HG02678 (cell line): Measurements from ENCODE around the gene CCND2.
"Not testable (repeated sequence)": the region's sequence is repeated elsewhere in the genome, so short reads cannot be mapped to it uniquely, and the experiment has no call there.

Source experiments
- ATAC-seq: cut with Tn5 transposase; IDR thresholded peaks from one replicate; pipeline ENCODE4 v1.9.1; 2021; ENCODE audit warnings: mild to moderate bottlenecking, moderate library complexity; ENCODE audit not compliant: unreplicated experiment

Gene CCND2

GRCh38 chr12:4273652-4274395 lies at the start of gene CCND2:
Gene CCND2 (plus strand): TSS chr12:4273762. CDS start chr12:4274041, 279 bp downstream.
- ATAC-seq: no peak

DNA sequence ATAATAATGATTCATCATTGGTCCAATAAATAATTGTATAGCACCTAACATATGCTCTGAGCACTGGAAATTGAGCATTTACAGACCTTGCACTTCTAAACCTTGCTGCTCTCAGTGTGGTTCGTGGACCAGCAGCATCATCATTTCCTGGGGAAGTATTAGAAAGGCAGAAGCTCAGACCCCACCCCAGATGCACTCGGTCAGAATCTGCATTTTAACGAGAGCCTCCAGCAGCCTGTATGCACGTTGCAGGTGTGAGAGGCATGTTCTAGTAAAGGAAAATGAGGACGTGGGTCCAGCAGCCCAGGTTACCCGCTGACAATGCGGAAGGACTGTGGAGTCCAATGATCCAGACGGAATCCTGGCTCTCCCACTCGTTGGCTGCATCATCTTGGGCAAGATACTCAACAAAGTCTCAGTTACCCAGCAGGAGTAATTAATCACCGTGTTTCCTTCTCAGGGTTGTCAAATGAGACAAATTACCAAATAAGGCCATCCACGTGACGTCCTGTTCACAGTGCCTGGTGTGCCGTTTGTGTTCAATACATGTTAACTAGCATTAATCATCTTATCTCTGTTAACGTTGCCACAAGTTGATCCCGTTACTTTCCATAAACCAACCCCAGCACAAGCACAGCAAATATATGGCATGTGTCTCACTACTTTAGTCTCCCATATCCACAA lies 49.2 kb upstream of the CCND2 start:
- ATAC-seq: no peak

GRCh38 chr12:4225571-4225970 lies 48.0 kb upstream of the CCND2 start:
- ATAC-seq: no peak

DNA sequence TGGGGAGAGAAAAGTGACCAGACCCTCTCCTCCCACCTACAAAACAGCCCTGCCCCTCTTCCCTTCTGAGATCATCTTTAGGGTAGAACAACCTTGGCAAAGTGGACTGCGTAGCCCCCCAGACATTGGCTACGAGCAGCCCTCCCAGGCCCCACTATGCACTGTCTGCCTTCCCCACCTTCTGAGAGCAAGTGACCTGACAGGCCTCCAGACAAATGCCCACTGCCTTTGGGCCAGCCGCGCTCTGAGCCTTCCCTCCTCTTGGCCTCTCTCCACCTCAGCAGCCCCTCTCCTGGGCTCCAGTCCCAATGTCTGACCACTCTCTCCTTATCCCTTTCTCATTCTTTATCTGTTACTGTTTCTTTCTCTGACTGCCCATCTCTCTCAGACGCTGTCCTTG lies 46.5 kb upstream of the CCND2 start:
- ATAC-seq: no peak

- no peak for ATAC-seq
Observed at GRCh38 chr12:4228122-4228580, 45.4 kb upstream of the CCND2 start.

DNA sequence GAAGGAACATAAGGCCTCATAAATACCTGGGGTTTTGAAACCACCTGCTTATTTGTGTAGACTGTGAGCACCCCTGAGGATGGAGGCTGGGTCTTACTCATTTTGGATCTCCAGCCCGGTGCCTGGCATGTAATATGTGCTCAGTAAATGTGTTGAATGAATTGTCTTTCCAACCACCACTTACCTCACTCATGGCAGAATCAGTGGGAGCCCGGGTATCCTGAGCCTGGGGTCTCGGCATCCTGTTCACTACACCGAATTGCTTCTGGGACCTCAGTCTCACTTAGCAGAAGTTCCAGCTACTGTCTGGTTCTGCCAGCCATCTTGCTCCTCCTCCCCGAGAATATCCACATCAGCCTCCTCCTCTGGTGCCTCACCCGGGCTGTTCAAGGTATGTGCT lies 43.0 kb upstream of the CCND2 start:
- no peak for ATAC-seq

DNA sequence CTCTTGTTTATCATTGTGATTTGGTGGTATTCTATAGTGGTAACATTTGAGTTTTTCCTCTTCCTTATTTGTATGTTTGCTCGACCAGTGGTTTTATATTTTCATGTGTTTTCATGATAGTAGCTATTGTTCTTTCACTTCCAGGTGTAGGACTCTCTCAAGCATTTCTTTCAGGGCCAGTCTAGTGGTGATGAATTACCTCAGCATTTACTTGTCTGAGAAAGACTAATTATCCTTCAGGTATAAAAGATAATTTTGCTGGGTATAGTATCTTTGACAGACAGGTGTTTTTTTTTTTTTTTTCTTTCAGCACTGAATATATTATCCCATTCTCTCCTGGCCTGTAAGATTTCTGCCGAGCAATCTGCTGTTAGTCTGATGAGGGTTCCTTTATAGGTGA lies 35.0 kb upstream of the CCND2 start:
- no peak for ATAC-seq

DNA sequence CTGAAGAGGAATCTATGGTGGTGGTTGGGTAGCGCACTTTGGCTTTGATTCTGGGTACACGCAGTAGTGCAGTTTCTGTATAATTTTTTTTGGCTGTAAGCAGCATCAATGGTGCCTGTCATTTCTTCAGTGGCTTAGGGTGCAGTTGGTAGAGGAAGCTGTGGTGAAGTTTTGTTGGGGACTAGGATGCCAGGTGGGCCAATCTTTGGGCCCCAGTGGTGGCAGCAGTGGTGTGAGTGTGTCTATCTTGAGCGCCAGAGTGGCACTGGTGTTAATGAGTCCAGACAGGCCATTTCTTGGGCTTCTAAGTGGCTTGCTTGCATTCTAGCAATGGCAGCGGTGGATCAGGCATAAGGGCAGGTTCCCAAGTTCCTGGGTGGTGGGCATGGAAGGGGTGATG lies 33.8 kb upstream of the CCND2 start:
- no peak for ATAC-seq

GRCh38 chr12:4240161-4240783 lies 33.3 kb upstream of the CCND2 start:
- no peak for ATAC-seq

- no peak for ATAC-seq
Observed at GRCh38 chr12:4240981-4241380, 32.6 kb upstream of the CCND2 start.

DNA sequence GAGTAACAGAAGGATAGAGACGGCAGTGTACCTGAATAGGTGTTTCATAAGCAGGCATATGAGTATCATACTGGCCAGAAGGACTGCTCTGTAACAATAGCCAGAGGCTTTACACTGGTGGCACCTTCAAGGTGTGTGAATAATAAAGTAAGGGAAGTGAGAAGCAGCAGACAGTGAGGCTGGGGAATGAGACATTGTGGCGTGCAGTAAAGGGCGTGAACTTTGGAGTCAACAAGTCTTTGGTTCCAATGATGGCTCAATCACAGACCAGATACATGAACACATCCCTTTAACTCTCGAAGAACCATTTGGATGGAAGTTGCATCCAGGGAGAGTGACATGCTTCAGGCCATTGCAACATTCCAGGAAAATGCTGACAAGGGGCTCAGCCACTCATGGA lies 32.0 kb upstream of the CCND2 start:
- ATAC-seq: no peak

GRCh38 chr12:4242595-4242994 lies 31.0 kb upstream of the CCND2 start:
- ATAC-seq: no peak

DNA sequence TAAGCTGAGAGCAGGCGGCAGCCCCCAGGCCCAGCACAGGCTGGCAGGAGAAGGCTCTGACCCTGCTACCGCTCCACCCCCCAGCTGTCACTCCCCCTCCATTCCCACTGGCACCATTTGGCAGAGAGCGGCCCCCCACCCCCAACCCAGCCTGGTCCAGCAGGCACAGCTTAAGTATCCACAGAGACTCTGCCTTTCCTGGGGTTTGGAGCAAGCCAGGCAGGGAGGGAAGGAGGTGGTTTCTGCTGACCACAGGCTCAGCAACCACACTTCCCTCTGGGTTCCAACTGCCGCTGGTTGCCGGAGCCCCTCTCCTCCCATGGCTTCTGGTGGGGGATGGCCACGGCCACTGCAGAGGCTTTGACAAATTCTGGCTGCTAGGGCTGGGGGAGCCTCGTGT lies 30.5 kb upstream of the CCND2 start:
- ATAC-seq: no peak

DNA sequence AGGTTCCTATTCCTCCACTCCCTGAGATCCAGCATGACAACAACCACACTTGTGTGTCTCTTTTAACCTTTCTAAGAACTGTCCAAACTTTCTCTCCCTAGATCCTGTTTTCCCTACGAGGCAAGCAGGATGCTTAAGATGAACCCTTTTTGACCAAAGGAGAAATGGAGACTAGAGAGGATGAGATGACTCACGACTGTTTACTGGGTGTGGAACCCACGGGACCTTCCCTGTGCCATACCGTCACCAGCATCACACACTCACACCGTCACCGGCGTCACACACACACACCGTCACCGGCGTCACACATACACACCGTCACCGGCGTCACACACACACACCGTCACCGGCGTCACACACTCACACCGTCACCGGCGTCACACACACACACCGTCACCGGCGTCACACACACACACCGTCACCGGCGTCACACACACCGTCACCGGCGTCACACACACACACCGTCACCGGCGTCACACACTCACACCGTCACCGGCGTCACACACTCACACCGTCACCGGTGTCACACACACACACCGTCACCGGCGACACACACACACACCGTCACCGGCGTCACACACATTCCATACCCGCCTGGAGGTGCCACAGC lies 30.0 kb upstream of the CCND2 start:
- ATAC-seq: not testable (repeated sequence)

DNA sequence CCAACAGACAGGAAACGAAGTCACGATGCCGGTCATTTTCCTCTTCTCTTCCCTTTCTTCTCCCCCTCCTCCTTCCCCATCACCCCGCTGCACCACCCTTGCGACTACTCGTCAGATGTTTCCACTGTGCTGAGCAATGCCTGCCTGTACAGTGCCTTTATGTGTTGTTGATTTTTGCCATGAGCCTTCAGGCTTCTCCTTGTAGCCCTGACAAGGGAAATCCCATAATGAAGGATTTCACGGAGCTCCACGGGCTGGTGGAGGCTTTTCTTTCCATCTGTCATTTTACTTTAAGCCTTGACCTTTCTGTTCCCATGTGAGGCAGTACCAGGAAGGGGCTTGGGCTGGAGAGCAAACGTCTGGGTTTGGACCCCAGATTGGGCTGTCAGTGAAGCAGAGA lies 28.7 kb upstream of the CCND2 start:
- ATAC-seq: no peak

GRCh38 chr12:4245446-4245845 lies 28.1 kb upstream of the CCND2 start:
- no peak for ATAC-seq

DNA sequence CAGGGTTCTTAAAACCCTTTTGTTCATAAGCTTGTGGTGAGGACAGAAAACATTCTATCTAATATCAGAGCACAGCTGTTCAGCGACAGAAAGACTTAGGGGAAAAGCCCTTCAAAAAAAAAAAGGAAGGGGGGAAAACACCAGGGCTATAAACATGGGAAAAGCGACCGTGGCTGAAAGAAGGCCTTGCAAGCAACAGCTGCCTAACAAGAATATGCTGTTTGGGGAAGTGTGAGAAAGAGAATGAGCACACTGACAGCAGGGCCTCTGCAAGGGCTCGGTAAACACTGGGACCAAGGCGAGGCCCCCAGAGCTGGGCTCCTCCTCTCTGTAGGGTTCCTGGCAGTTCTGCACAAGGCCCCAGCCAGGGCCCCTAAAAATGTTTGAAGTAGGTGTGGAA lies 27.4 kb upstream of the CCND2 start:
- no peak for ATAC-seq

- ATAC-seq: no peak
Observed at GRCh38 chr12:4250691-4251090, 22.9 kb upstream of the CCND2 start.

GRCh38 chr12:4251216-4251891 lies 22.2 kb upstream of the CCND2 start:
- no peak for ATAC-seq

- ATAC-seq: no peak
Observed at GRCh38 chr12:4251967-4252366, 21.6 kb upstream of the CCND2 start.

- ATAC-seq: no peak
Observed at GRCh38 chr12:4252601-4253000, 21.0 kb upstream of the CCND2 start.
